ENCODE data around the gene CTSG.
"Not testable (repeated sequence)": the region's sequence is repeated elsewhere in the genome, so short reads cannot be mapped to it uniquely, and the experiment has no call there.

CTSG gene

GRCh38 chr14:24576182-24576581 lies at the start of gene CTSG:
Gene CTSG, minus strand, starts transcription at chr14:24576250. Its CDS starts 27 bp downstream, at chr14:24576223.
- no peaks in the 10 kb centered on the region for H3K27me3 Mint-ChIP-seq
- H3K27ac Mint-ChIP-seq, result no peak within 1 kb of the TSS
- H3K4me3 Mint-ChIP-seq, result no peak within 1 kb of the TSS
- peaks cover 5% of the 10 kb centered on the region for H3K4me1 Mint-ChIP-seq
- no peaks in the 10 kb centered on the region for H3K36me3 Mint-ChIP-seq
- no peaks in the 10 kb centered on the region for H3K9me3 Mint-ChIP-seq

GRCh38 chr14:24613747-24614146 lies 37.7 kb upstream of the CTSG start:
- no peak overlapping the region for H3K27ac Mint-ChIP-seq
- H3K9me3 Mint-ChIP-seq, result no peaks in the 10 kb centered on the region
- H3K27me3 Mint-ChIP-seq, result no peaks in the 10 kb centered on the region
- peaks cover 16% of the 10 kb centered on the region for H3K4me1 Mint-ChIP-seq
- no peak overlapping the region for H3K4me3 Mint-ChIP-seq
- no peaks in the 10 kb centered on the region for H3K36me3 Mint-ChIP-seq

- H3K27ac Mint-ChIP-seq, result no peak overlapping the region
- H3K9me3 Mint-ChIP-seq, result no peaks in the 10 kb centered on the region
- H3K4me3 Mint-ChIP-seq, result no peak overlapping the region
- no peaks in the 10 kb centered on the region for H3K36me3 Mint-ChIP-seq
- peaks cover 18% of the 10 kb centered on the region for H3K4me1 Mint-ChIP-seq
- H3K27me3 Mint-ChIP-seq, result no peaks in the 10 kb centered on the region
Measured at GRCh38 chr14:24613241-24613640, 37.2 kb upstream of the CTSG start.

DNA sequence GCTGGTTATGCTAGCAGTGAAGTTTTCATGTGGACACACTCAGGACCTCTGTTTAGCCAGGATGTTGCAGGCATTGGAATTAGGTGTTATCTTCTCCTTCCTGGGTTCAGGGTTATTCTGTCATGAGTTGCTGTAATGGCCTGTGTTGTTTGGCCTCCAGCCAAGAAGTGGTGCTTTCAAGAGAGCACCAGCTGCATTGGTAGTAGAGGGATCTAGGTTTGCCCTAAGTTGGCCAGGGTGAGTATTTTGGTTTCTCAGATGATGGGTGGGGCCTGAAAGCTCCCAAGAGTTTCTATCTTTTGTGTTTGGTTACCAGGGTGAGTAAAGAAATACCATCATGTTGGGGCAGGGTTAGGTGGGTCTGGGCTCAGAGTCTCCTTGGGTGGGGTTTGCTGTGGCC lies 36.1 kb upstream of the CTSG start:
- Mint-ChIP-seq H3K27me3 (no peaks in the 10 kb centered on the region), H3K27ac (no peak overlapping the region), H3K4me3 (no peak overlapping the region), H3K4me1 (peaks cover 25% of the 10 kb centered on the region), H3K36me3 (no peaks in the 10 kb centered on the region), H3K9me3 (no peaks in the 10 kb centered on the region)

DNA sequence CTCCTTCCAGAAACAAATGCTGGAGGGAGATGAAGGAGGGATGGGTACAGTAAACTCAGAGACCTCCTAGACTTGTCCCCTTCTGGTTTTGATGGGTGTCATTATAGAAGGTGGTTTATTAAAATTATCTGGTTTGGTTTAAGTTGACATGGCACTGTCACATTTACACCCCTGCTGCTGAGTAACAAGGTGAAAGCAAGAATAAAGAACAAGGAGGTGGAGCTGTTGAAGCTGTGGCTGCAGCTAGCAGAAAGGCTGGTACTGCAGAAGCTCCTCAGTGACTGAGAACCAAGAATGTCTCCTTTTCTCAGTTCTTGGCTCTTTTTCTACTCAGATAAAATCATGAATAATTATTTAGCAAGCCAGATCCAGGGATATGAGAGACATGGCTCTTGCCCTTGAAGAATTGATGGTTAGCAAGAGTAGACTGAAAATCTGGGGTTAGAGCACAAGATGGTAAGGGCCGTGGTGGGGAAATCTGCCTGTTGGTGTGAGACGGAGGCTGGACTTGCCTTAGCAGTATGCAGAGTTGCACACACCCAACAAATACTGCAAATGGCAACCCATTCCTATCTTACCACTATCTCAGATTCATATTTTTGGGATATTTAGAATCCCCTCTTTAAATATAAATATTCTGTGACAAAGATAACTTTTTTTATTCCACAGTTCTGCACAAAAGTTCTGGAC lies 33.8 kb upstream of the CTSG start, which contains the start of gene GZMH:
TSS of gene GZMH (minus strand) at position 31 of the 690 bp plus-strand sequence. CDS start 72 bp downstream, outside the sequence.
- no peaks in the 10 kb centered on the region for H3K36me3 Mint-ChIP-seq
- peak within 1 kb of the TSS; percentile 75 for H3K27ac Mint-ChIP-seq
- H3K9me3 Mint-ChIP-seq, result no peaks in the 10 kb centered on the region
- no peaks in the 10 kb centered on the region for H3K27me3 Mint-ChIP-seq
- peaks cover 39% of the 10 kb centered on the region for H3K4me1 Mint-ChIP-seq
- H3K4me3 Mint-ChIP-seq, result peak within 1 kb of the TSS; percentile 37

DNA sequence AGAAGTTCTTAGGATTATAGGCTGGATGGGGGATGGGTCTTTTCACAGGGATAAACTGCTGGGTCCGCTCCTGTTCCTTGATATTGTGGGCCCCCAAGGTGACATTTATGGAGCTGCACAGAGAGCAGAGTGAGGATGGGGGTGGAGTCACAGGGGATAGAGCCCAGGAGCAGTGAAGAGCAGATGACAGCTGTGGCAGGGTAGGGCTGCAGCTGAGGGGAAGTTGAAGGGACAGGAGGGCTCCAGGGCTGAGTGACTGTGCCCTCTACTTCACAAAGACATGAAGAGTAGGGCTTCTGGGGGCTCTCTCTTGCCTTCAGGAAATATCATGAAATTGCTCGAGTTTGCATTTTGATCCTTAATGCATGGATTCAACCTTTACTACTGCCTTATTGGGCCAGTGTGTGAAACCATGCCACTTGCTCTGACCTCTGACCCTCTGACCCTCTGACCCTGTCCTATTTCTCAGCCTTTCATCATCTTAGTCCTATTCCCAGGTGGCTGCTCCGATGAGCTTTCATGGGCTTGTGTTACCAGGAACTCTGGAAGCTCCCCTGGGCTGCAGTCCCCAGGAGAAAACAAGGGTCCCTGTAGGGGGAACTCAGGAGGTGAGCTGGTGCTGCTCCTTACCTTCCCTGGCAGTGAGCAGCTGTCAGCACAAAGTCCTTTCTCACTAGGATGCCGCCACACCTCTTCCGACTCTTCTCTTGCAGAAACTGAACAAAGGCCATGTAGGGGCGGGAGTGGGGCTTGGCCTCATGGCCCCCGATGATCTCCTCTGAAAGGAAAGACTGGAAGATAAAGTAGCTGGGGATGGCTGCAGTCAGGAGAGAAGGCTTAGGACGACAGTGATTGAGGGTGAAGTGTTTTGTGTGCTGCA lies 31.8 kb upstream of the CTSG start:
- Mint-ChIP-seq H3K9me3 (no peaks in the 10 kb centered on the region), H3K4me1 (peaks cover 32% of the 10 kb centered on the region), H3K27ac (peak overlapping the region; percentile 37), H3K27me3 (no peaks in the 10 kb centered on the region), H3K4me3 (peak overlapping the region; percentile 6), H3K36me3 (no peaks in the 10 kb centered on the region)

DNA sequence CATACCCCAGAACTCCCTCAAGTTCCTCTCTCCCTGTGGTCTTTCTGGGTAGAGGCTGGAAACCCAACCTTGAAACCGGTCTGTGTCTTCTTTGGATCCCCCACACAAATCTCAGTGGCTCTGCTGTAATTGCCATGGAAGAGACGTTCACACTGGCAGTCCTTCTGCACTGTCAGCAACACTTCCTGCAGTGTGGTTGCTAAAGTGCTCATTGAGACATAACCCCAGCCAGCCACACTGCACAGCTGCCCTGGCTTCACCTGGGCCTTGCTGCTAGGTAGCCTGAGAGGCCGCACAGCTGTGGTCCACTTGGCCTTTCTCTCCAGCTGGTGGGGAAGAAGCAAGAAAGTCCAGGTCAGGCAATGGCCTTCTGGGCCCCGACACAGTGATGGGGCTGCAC lies 31.0 kb upstream of the CTSG start:
- Mint-ChIP-seq H3K9me3 (no peaks in the 10 kb centered on the region), H3K36me3 (no peaks in the 10 kb centered on the region), H3K27me3 (no peaks in the 10 kb centered on the region), H3K4me1 (peaks cover 30% of the 10 kb centered on the region), H3K4me3 (no peak overlapping the region), H3K27ac (no peak overlapping the region)

DNA sequence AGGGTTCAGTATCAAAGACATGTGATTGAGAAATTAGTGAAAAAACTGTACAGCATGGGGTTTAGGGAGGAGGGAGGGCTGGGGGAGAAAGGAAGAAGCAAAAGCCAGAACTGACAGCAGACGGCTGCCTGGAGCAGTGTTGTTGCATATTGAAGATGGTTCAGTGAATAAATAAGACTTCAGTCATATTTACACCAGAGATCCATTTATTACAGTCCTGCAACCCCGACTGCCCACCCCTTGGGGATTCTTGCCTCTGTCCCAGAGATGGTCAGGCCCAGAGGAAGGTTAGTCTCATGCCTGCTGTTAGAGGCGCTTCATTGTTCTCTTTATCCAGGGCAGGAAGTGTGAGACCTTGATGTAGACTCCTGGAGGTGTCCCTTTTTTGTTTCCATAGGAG lies 30.2 kb upstream of the CTSG start:
- Mint-ChIP-seq H3K9me3 (no peaks in the 10 kb centered on the region), H3K27me3 (no peaks in the 10 kb centered on the region), H3K27ac (no peak overlapping the region), H3K36me3 (no peaks in the 10 kb centered on the region), H3K4me3 (no peak overlapping the region), H3K4me1 (peaks cover 30% of the 10 kb centered on the region)

DNA sequence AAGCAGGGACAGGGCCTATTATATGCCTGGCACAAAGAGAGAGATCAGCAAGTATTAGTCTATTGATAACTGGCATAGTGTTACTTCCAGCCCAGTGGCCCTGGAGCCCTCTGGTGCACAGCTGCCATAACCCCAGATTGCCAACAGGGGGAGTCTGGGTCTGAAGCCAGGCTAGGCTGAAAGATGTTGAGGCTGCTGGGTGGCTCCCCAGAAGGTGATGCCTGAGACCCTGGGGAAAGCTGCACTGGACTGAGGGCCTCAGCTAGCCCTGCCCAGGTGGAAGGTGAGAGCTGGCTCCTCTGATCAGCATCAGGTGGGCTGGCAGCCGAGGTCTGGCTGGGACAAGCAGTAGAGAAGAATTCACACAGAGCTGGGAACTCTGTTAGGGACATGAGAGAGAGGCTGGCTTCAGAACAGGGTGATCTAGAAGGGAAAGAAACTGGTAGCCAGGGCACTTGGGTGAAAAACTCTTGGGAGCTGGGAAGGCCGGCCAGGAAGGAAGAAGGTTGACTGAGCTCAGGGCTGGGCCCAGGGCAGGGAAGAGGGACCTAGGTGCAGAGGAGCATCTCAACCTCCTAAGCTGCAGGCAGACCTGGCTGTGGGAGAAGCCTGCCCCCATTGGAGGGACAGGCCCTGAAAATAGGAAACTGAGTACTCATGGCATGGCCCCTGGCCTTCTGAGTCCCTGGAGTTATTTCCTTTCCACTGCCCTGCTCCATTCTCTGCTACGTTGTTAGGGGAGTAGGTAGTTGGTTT lies 29.6 kb upstream of the CTSG start:
- Mint-ChIP-seq H3K27me3 (no peaks in the 10 kb centered on the region), H3K27ac (peak overlapping the region; percentile 52), H3K4me1 (peaks cover 30% of the 10 kb centered on the region), H3K9me3 (no peaks in the 10 kb centered on the region), H3K4me3 (no peak overlapping the region), H3K36me3 (no peaks in the 10 kb centered on the region)

DNA sequence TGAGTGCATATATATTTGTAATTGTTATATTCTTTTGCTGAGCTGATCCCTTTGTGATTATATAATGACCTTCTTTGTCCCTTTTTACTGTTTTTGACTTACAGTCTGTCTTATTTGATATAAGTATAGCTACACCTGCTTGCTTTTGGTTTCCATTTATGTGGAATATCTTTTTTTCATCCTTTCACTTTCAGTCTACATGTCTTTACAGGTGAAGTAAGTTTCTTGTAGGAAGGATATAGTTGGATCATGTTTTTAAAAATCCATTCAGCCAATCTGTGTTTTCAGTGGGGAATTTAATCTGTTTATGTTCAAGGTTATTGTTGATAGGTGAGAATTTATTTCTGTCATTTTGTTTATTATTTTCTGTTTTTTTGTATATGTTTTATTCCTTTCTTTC lies 21.4 kb upstream of the CTSG start:
- Mint-ChIP-seq H3K9me3 (peaks cover 29% of the 10 kb centered on the region), H3K4me3 (no peak overlapping the region), H3K27me3 (peaks cover 2% of the 10 kb centered on the region), H3K4me1 (no peaks in the 10 kb centered on the region), H3K36me3 (peaks cover 17% of the 10 kb centered on the region), H3K27ac (no peak overlapping the region)

DNA sequence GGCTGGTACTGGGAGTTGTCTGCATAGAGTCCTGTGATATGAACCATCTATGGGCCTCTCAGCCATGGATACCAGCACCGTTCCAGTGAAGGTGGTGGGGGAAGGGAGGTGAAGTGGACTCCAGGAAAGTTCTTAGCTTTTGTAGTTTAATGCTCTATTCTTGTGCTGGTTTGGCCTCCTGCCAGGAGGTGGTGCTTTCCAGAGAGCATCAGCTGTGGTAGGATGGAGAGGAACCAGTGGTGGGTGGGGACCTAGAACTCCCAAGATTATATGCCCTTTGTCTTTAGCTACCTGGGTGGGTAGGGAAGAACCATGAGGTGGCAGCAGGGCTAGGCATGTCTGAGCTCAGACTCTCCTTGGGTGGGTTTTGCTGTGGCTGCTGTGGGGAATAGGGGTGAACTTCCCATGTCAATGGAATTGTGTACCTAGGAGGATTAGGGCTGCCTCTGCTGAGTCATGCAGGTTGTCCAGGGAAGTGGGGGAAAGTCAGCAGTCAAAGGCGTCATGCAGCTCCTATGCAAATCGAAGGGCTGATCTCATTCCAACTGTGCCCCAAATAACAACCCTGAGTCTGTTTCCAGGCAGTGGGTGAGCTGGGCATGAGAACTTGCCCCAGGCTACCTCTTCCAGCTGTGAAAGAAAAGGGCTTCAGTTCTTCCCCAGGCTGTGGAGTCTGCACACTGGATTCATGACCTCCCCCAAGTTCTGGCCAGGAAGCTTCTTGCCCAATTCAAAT lies 19.2 kb upstream of the CTSG start:
- no peaks in the 10 kb centered on the region for H3K4me1 Mint-ChIP-seq
- peaks cover 27% of the 10 kb centered on the region for H3K9me3 Mint-ChIP-seq
- H3K4me3 Mint-ChIP-seq, result no peak overlapping the region
- no peak overlapping the region for H3K27ac Mint-ChIP-seq
- H3K27me3 Mint-ChIP-seq, result peaks cover 4% of the 10 kb centered on the region
- peaks cover 17% of the 10 kb centered on the region for H3K36me3 Mint-ChIP-seq

- H3K27ac Mint-ChIP-seq, H3K27me3 Mint-ChIP-seq, H3K36me3 Mint-ChIP-seq, H3K9me3 Mint-ChIP-seq, H3K4me1 Mint-ChIP-seq, H3K4me3 Mint-ChIP-seq: not testable (repeated sequence)
Measured at GRCh38 chr14:24591004-24591403, 15.0 kb upstream of the CTSG start.

- H3K27me3 Mint-ChIP-seq, H3K27ac Mint-ChIP-seq, H3K36me3 Mint-ChIP-seq, H3K4me1 Mint-ChIP-seq, H3K9me3 Mint-ChIP-seq, H3K4me3 Mint-ChIP-seq: not testable (repeated sequence)
Measured at GRCh38 chr14:24584402-24584801, 8.4 kb upstream of the CTSG start.

DNA sequence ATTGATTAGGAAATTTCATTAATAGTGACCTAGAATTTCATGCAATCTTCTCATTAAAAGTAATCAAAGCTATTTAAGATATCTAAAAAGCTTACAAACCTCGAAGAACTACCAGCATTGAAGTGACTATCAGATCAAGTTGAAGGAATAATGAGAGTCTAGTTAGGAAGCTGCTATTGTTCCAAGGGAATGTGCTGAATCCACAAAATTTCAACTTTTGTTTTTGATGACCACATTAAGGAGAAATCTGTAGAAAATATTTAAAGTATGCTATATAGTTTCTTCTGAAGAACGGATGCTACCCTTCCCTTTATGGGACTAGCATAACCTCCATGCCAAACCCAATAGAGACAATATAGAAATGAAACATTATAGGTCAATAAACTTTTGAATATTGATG lies 2.5 kb upstream of the CTSG start:
- H3K4me3 Mint-ChIP-seq, result no peak overlapping the region
- H3K27ac Mint-ChIP-seq, result no peak overlapping the region
- H3K4me1 Mint-ChIP-seq, result peaks cover 5% of the 10 kb centered on the region
- no peaks in the 10 kb centered on the region for H3K27me3 Mint-ChIP-seq
- H3K36me3 Mint-ChIP-seq, result no peaks in the 10 kb centered on the region
- no peaks in the 10 kb centered on the region for H3K9me3 Mint-ChIP-seq

DNA sequence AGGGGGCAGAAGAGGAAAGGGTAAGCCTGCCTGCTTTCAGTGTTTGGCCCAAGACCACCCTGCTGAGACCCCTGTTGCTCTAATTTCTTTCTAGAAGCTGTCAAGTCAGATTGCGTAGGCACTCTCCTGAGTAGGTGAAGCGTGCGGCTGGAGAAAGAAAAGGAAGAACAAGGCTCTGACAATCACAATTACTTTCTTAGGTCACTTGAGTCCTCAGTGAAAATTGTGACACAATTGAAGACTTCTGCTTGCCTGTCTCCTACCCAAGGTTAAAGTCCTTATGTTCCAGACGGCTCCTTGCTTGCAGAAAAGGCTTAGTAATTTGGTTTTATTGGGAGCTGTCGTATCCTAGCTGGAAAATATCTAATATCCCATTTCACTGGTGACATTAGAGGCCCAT lies 721 bp upstream of the CTSG start:
- Mint-ChIP-seq H3K4me3 (no peak overlapping the region), H3K4me1 (peaks cover 5% of the 10 kb centered on the region), H3K9me3 (no peaks in the 10 kb centered on the region), H3K27ac (no peak overlapping the region), H3K27me3 (no peaks in the 10 kb centered on the region), H3K36me3 (no peaks in the 10 kb centered on the region)

Measured in activated naive CD4-positive, alpha-beta T cell treated with anti-CD3 and anti-CD28 coated beads, Interleukin-2, amount 50 U/mL, for 24 hours (primary cell).